LHCN-M2 (cell line): ENCODE results near the gene AKR1C1. TPM values are rescaled to one million over a fixed set of nuclear protein-coding genes. Genes with fewer than 3 reads are reported as not detected.
"Not testable (repeated sequence)": the region's sequence is repeated elsewhere in the genome, so short reads cannot be mapped to it uniquely, and the experiment has no call there.

ENCODE experiments used
- DNase-seq: peaks from one replicate; pipeline ENCODE4 v3.0.0-alpha.2; 2012; ENCODE audit warnings: low read depth
- total RNA-seq: library from RNA; depleted of rRNA; stranded (reverse); fragments of >200 nt; gene quantifications from 2 replicates; pipeline ENCODE4 v1.2.3, GENCODE V29; 2014

Gene AKR1C1
- total RNA-seq, 1 experiment from 2014 or later: 56.1 TPM

- peak; percentile 94 for DNase-seq
Measured at GRCh38 chr10:4947635-4948596, 15.3 kb upstream of the AKR1C1 start.

DNA sequence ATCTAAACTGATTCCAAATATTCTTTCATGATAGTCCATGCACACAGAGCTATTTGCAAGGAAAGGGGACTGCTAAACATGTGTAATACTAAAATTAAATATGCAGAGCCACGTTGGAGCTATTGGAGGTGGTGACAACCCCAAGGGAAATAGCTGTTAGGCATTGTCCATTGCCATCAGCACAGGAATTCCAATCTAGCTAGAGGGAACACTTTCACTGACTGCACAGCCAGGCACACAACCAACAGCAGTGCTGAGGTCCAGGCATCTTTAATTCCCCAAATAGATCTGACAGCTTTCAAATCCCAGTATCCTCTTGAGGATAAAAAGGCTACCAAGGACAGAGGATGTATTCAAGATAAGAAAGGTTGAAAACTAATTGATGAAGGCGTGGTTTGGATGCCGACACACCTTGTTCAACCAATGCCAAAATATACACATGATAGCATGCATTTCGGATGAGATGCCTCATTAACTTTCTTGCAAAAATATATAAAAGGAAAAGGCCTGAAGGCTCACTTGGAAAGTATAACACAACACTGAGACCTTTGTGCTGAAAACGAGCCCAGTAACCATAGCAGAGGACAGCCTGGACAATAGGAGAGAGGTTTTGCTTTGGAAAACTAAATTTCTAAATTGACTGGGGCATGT lies 11.6 kb upstream of the AKR1C1 start:
- DNase-seq: not testable (repeated sequence)

DNA sequence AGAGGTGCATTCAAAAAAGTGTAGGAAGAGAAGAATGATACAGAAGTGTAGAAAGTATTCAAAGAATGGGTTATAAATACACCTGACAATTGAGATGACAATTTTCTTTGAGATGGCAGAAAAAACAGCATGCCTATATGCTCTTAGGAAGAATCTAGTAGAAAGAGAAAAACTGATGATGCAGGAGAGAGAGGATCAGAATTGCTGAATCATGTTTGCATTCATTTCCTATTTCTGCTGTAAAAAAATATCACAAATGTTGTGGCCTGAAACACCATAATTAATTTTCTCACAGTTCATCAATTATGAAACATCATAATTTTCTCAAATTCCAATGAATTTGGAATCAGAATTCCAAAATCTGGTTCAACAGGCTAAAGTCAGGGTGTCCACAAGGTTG lies 9.8 kb upstream of the AKR1C1 start:
- DNase-seq: no peak

DNA sequence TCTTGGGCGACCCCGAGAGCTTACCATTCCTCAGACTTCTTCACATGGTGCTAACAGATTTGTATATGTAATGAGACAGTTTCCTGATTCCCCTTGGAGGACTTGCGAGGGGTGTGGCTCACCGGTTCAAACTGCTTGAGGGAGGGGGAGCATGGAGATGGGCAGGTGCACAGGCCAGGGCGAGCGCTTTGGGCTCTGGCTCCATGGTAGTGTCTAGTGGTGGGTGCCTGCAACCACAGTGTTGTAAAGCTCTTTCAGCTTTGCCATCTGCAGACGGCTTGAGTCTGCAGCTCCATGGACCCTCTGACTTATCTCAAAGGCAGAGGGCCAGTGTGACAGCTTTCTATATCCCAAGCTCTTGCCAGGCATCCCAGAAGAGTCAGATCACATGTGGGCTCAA lies 7.1 kb upstream of the AKR1C1 start:
- DNase-seq: not testable (repeated sequence)

- DNase-seq: not testable (repeated sequence)
Measured at GRCh38 chr10:4956955-4957645, 6.1 kb upstream of the AKR1C1 start.

- not testable (repeated sequence) for DNase-seq
Measured at GRCh38 chr10:4961558-4961957, 1.7 kb upstream of the AKR1C1 start.

GRCh38 chr10:4962308-4962707 lies 907 bp upstream of the AKR1C1 start:
- DNase-seq: not testable (repeated sequence)

GRCh38 chr10:4963815-4964154 lies 570 bp downstream of the AKR1C1 start:
- DNase-seq: not testable (repeated sequence)

DNA sequence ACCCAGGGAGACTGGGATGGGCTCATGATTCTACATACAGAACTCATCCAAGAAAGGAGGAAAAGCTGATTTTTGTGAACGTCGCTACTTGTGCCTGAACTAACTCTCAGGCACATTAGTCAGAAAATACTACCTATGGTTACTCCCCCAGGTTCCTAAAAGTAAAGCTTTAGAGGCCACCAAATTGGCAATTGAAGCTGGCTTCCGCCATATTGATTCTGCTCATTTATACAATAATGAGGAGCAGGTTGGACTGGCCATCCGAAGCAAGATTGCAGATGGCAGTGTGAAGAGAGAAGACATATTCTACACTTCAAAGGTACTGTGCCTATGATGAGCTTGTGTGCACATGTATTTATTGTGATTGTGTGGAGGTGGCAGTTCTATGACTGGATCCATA lies 2.5 kb downstream of the AKR1C1 start:
- DNase-seq: not testable (repeated sequence)

- DNase-seq: not testable (repeated sequence)
Measured at GRCh38 chr10:4967189-4967588, 4.0 kb downstream of the AKR1C1 start.

DNA sequence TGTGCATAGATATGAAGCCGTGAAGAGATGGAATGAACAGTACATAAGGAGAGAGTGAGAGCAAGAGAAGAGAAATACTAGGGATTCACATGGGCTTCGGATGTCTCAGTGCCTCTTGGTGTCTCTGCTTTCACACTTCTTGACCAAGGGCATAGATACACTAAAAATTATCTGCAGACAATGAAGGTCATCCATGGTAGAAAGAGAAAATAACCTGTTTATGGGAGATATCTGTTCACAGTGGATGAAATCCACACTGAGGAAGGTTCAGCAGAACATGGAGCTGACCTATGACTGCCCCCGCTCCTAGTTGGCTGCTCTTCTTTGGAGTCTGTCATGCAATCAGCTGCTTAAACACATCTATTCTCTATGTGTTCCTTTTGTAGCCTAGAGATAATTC lies 6.1 kb downstream of the AKR1C1 start:
- DNase-seq: not testable (repeated sequence)

DNA sequence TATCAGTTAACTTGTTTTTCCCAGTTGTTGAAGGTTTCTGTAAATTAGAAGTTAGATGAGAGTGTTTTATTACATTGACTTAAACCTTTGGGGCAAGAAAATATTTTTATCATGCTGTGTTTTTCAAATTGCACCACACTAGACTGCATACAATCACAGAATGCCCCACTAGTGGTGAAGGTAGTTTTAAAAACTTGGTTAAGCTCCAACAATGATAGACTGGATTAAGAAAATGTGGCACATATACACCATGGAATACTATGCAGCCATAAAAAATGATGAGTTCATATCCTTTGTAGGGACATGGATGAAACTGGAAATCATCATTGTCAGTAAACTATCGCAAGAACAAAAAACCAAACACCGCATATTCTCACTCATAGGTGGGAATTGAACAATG lies 7.1 kb downstream of the AKR1C1 start:
- DNase-seq: not testable (repeated sequence)

DNA sequence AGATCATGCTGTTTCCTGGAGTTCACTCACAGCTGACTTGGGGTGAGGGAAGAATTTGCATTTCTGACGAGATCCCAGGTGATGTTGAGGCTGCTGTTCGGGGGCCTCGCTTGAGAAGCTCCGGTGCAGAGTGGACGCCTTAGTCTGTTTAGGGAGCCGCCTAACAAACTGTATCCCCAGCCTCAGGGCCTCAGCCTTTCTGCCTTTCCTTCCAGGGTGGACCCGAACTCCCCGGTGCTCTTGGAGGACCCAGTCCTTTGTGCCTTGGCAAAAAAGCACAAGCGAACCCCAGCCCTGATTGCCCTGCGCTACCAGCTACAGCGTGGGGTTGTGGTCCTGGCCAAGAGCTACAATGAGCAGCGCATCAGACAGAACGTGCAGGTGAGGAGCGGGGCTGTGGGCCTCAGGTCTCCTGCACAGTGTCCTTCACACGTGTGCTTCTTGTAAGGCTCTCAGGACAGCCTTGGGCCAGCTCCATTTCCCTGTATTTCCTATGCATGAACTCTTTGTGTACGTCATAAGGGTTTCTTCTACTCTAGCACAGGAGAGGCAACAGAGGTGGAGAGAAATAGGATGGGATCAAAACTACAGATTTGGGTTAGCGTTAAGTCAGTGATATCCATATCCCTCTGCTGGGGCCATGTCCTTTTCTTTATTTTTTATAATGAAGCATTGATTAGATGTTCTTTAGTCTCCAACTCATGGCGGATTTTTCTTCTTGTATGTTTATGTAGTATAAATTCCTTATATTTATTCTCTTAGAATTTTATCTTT lies 9.3 kb downstream of the AKR1C1 start:
- DNase-seq: not testable (repeated sequence)

GRCh38 chr10:4973294-4973693 lies 10.1 kb downstream of the AKR1C1 start:
- DNase-seq: not testable (repeated sequence)

DNA sequence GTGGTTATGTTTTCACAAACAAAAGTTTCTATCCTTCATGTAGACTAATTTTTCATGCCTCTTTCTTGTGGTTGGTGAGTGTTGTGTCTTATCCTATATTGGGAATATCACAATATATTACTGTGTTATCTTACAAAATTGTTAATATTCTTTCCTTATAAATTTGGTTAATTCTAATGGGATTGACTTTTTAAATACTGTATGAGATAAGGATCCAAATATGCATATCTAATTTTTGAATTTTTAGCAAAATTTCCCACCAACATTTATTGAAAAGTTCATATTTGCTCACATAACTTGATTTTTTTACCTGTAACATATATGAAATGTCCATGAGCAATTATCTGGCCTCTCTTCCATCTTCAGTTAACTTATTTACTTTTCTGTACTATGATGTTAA lies 11.2 kb downstream of the AKR1C1 start:
- DNase-seq: not testable (repeated sequence)

DNA sequence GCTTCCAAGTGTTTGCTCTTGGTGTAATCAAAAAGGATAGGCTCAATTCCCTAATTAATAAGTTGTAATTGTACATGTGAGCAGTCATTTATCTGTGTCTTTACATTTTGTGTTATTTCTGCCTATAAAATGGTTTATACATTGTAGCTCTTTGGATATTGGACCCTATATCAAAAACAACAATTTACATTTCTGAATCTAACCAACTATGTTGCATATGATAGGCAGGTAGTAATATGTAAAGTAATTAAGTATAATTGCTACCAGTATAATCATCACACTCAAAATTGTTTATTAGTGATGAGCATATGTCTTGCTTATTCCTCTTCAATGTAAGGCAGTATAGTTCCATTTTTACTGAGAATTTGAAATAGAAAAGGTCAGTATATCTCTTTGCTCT lies 13.8 kb downstream of the AKR1C1 start:
- DNase-seq: no peak

GRCh38 chr10:4978870-4979269 lies 15.7 kb downstream of the AKR1C1 start:
- DNase-seq: no peak

- no peak for DNase-seq
Measured at GRCh38 chr10:4980793-4981192, 17.6 kb downstream of the AKR1C1 start.

- DNase-seq: peak; percentile 41
Measured at GRCh38 chr10:4981722-4982471, 18.7 kb downstream of the AKR1C1 start.

DNA sequence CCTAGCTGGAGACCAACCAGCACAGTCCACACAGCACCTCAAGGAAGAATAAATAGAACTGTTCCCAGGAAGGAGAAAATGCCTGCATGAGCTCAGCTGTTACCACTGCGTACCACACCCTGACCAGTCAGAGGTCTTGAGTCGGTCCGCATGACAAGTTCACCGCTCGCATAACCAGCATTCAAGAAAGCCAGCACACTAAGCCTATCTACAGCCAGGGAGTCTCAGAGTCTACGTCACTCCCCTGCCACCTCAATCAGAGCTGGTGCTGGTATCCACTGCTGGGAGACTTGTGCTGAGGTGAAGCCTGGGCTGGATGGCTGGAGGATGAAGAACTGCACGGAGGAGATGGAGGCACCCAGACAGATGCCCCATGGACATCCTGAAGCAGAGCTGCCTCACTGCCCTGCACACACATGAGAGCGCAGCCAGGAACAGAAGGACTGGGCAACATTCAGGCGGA lies 19.6 kb downstream of the AKR1C1 start:
- peak; percentile 63 for DNase-seq
